ENCODE measurements around the gene DPYSL5. TPM values are rescaled to one million over a fixed set of nuclear protein-coding genes. Genes with fewer than 3 reads are reported as not detected.

Gene DPYSL5
- total RNA-seq, 1 experiment from 2014 or later: not detected

DNA sequence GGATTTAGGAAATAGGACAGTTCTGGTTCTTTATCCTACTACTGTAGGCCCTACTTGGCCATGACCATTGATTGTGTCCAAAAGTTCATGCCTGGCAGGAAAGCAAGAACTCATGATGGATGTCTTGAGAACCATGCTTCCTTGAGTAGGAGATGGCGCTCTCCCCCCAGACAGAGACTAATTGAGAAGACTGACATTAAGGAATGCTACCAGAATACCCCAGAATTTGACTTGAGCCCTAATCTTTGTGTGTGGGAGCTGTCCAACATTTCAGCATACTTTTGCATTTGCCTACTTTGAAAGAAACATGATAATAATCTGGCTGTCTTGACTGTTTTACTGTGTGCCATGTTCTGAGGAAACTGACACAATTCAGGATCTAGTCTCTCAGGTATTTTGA, 145.8 kb downstream of the DPYSL5 start:
- no peak for ATAC-seq
- no TSS peak for BruUV-seq (replicated peaks)
- no peaks in the 10 kb centered on the region for H3K36me3 ChIP-seq (ENCODE audit: low read depth, low read length)
- no peak for DNase-seq
- H3K79me2 ChIP-seq (ENCODE audit: low read length): no peaks in the 10 kb centered on the region
- H3K27ac ChIP-seq (ENCODE audit: low read length): no peak overlapping the region
- H3F3A ChIP-seq (ENCODE audit: low read length, unreplicated experiment): no peaks in the 10 kb centered on the region
- intact Hi-C loops (cut with micrococcal nuclease): no loop called here
- H3K4me3 ChIP-seq (ENCODE audit: low read length): no peak overlapping the region
- TF ChIP-seq CTCF (conservative IDR thresholded peaks at IDR 0.05; ENCODE audit: low read depth, low read length): no peak
- no peak for TF ChIP-seq EZH2 (IDR thresholded peaks at IDR 0.05; ENCODE audit: low read length, unreplicated experiment)
- TF ChIP-seq EZH2phosphoT487 (IDR thresholded peaks at IDR 0.05; ENCODE audit: borderline replicate concordance, low read length): no peak
- H3K4me1 ChIP-seq (ENCODE audit: insufficient read depth, low read length): no peaks in the 10 kb centered on the region
- H3K9me2 ChIP-seq (replicated peaks; ENCODE audit: low read length): no peaks in the 10 kb centered on the region
- H3K27me3 ChIP-seq (ENCODE audit: low read length): no peaks in the 10 kb centered on the region
- no peak overlapping the region for H3K4me2 ChIP-seq (ENCODE audit: low read length)
- POLR2A ChIA-PET (ENCODE audit: unreplicated experiment): no interaction called here
- H3K9me3 ChIP-seq (ENCODE audit: low read length): no peaks in the 10 kb centered on the region
- no peak overlapping the region for H2AFZ ChIP-seq (ENCODE audit: low read length)
- H4K20me1 ChIP-seq (ENCODE audit: low read length): no peaks in the 10 kb centered on the region
- CTCF ChIA-PET: interaction anchor here (0.5 kb wide), 1 partner anchor 1043 kb away, joined by 8 read pairs; no protein-coding TSS in a partner anchor
- no peak overlapping the region for H3K9ac ChIP-seq (ENCODE audit: low read length)

GRCh38 chr2:26994983-26995382, 147.1 kb downstream of the DPYSL5 start:
- H3K27me3 ChIP-seq (ENCODE audit: low read length): no peaks in the 10 kb centered on the region
- H3K4me1 ChIP-seq (ENCODE audit: insufficient read depth, low read length): no peaks in the 10 kb centered on the region
- intact Hi-C loops (cut with micrococcal nuclease): no loop called here
- no peaks in the 10 kb centered on the region for H4K20me1 ChIP-seq (ENCODE audit: low read length)
- H3K9me2 ChIP-seq (replicated peaks; ENCODE audit: low read length): no peaks in the 10 kb centered on the region
- no peaks in the 10 kb centered on the region for H3K36me3 ChIP-seq (ENCODE audit: low read depth, low read length)
- H3F3A ChIP-seq (ENCODE audit: low read length, unreplicated experiment): no peaks in the 10 kb centered on the region
- no peak overlapping the region for H2AFZ ChIP-seq (ENCODE audit: low read length)
- H3K27ac ChIP-seq (ENCODE audit: low read length): no peak overlapping the region
- ATAC-seq (no peak), DNase-seq (no peak)
- H3K4me3 ChIP-seq (ENCODE audit: low read length): no peak overlapping the region
- H3K9me3 ChIP-seq (ENCODE audit: low read length): no peaks in the 10 kb centered on the region
- no TSS peak for BruUV-seq (replicated peaks)
- no peaks in the 10 kb centered on the region for H3K79me2 ChIP-seq (ENCODE audit: low read length)
- TF ChIP-seq EZH2 (IDR thresholded peaks at IDR 0.05; ENCODE audit: low read length, unreplicated experiment): no peak
- no peak for TF ChIP-seq CTCF (conservative IDR thresholded peaks at IDR 0.05; ENCODE audit: low read depth, low read length)
- TF ChIP-seq EZH2phosphoT487 (IDR thresholded peaks at IDR 0.05; ENCODE audit: borderline replicate concordance, low read length): no peak
- H3K9ac ChIP-seq (ENCODE audit: low read length): no peak overlapping the region
- POLR2A ChIA-PET (ENCODE audit: unreplicated experiment): no interaction called here
- H3K4me2 ChIP-seq (ENCODE audit: low read length): no peak overlapping the region
- CTCF ChIA-PET: no interaction called here

DNA sequence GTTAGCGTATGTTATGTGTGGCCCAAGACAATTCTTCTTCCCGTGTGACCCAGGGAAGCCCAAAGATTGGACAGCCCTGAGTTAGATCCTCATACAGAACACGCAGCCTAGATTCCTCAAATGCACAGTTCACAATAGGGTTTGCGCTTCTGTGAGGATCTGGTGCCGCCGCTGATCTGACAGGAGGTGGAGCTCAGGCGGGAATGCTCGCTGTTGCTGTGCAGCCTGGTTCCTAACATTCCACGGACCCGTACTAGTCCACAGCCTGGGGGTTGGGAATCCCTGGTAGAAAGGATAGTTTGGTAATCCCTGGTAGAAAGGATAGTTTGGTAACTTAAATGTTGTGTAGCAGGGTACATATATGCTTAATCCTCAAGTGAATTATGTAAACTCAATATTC, 149.5 kb downstream of the DPYSL5 start:
- no peaks in the 10 kb centered on the region for H3K9me3 ChIP-seq (ENCODE audit: low read length)
- no peak overlapping the region for H3K27ac ChIP-seq (ENCODE audit: low read length)
- no peaks in the 10 kb centered on the region for H4K20me1 ChIP-seq (ENCODE audit: low read length)
- H3K4me3 ChIP-seq (ENCODE audit: low read length): no peak overlapping the region
- intact Hi-C loops (cut with micrococcal nuclease): no loop called here
- DNase-seq (no peak), ATAC-seq (no peak)
- H3K9me2 ChIP-seq (replicated peaks; ENCODE audit: low read length): no peaks in the 10 kb centered on the region
- TF ChIP-seq EZH2phosphoT487 (IDR thresholded peaks at IDR 0.05; ENCODE audit: borderline replicate concordance, low read length) (no peak), EZH2 (IDR thresholded peaks at IDR 0.05; ENCODE audit: low read length, unreplicated experiment) (no peak), CTCF (conservative IDR thresholded peaks at IDR 0.05; ENCODE audit: low read depth, low read length) (no peak)
- H3K4me1 ChIP-seq (ENCODE audit: insufficient read depth, low read length): peaks cover 9% of the 10 kb centered on the region
- H3K9ac ChIP-seq (ENCODE audit: low read length): no peak overlapping the region
- H3K4me2 ChIP-seq (ENCODE audit: low read length): no peak overlapping the region
- ChIA-PET CTCF (no interaction called here), POLR2A (ENCODE audit: unreplicated experiment) (interaction anchor here (0.9 kb wide), 1 partner anchor 10 kb away, joined by 3 read pairs; no protein-coding TSS in a partner anchor)
- no TSS peak for BruUV-seq (replicated peaks)
- H2AFZ ChIP-seq (ENCODE audit: low read length): no peak overlapping the region
- no peaks in the 10 kb centered on the region for H3F3A ChIP-seq (ENCODE audit: low read length, unreplicated experiment)
- H3K27me3 ChIP-seq (ENCODE audit: low read length): no peaks in the 10 kb centered on the region
- H3K36me3 ChIP-seq (ENCODE audit: low read depth, low read length): no peaks in the 10 kb centered on the region
- H3K79me2 ChIP-seq (ENCODE audit: low read length): no peaks in the 10 kb centered on the region
